ENCODE results near the gene GOLIM4.

GOLIM4 gene

GRCh38 chr3:167969548-167969947 lies 126.2 kb downstream of the GOLIM4 start:
- Histone ChIP-seq H3K4me3 (no peak overlapping the region), H3K9me3 (no peaks in the 10 kb centered on the region), H3K4me1 (no peaks in the 10 kb centered on the region), H3K36me3 (replicated peaks) (no peaks in the 10 kb centered on the region), H3K27me3 (ENCODE audit: low read depth) (peaks cover 2% of the 10 kb centered on the region; the same call in 1 of the 2 replicates)
- in situ Hi-C loops (cut with MboI; ENCODE audit: low sequenced_read_pairs), result no loop called here
- DNase-seq (ENCODE audit: low spot score in 2 of 2), result no peak

GRCh38 chr3:167967257-167968036 lies 128.3 kb downstream of the GOLIM4 start:
- Histone ChIP-seq H3K27me3 (ENCODE audit: low read depth) (peaks cover 2% of the 10 kb centered on the region; the same call in 1 of the 2 replicates), H3K4me3 (no peak overlapping the region), H3K9me3 (no peaks in the 10 kb centered on the region), H3K4me1 (no peaks in the 10 kb centered on the region), H3K36me3 (replicated peaks) (no peaks in the 10 kb centered on the region)
- in situ Hi-C loops (cut with MboI; ENCODE audit: low sequenced_read_pairs), result no loop called here
- no peak for DNase-seq (ENCODE audit: low spot score in 2 of 2)
